GM04503 (cell line): ENCODE results near the gene COL1A1.

Source experiments
- DNase-seq: peaks from one replicate; pipeline ENCODE4 v3.0.0-alpha.2; 2012; ENCODE audit warnings: low read depth

Gene COL1A1

GRCh38 chr17:50141026-50141744 lies 60.2 kb downstream of the COL1A1 start:
- no peak for DNase-seq

GRCh38 chr17:50139950-50140885 lies 61.2 kb downstream of the COL1A1 start:
- DNase-seq = no peak

- DNase-seq = no peak
These were observed 62.1 kb downstream of the COL1A1 start for GRCh38 chr17:50139185-50139783.

GRCh38 chr17:50137042-50137441 lies 64.4 kb downstream of the COL1A1 start:
- no peak for DNase-seq

DNA sequence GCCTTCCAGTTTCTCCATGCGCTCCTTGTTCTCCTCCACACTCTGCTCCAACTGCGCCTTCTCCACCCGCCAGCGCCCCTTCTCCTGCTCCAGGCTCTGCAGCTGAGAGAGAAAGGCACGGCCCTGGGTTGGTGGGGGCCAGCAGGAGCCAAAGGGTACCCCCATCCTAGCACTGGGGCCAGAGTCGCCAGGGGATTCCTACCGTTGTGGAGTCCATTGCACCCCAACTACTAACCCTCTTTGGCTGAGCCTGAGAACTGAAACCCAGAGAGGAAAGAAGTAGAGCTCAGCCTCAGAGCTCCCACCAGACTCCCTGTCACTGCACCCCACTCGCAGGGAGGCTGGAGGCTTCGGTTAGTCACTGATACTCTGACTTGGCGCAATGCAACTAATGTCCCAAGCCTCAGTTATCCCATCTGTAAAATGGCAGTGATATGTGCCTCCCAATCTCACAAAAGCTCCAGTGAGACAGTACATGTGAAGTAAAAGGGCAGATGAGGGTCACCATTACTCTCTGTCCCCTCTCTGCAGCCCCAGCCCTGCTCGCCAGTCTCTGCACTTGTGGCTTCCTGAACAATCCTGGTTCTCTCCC lies 65.2 kb downstream of the COL1A1 start:
- DNase-seq = no peak

- no peak for DNase-seq
These were observed 65.9 kb downstream of the COL1A1 start for GRCh38 chr17:50135316-50136095.

GRCh38 chr17:50134206-50135110 lies 67.0 kb downstream of the COL1A1 start:
- DNase-seq = no peak

GRCh38 chr17:50133769-50134099 lies 67.7 kb downstream of the COL1A1 start:
- DNase-seq = no peak
